Measurements from ENCODE around the gene OR1M1. TPM values are rescaled to one million over a fixed set of nuclear protein-coding genes. Genes with fewer than 3 reads are reported as not detected.

OR1M1 gene
- total RNA-seq, 4 donors from 2014 or later = not detected

DNA sequence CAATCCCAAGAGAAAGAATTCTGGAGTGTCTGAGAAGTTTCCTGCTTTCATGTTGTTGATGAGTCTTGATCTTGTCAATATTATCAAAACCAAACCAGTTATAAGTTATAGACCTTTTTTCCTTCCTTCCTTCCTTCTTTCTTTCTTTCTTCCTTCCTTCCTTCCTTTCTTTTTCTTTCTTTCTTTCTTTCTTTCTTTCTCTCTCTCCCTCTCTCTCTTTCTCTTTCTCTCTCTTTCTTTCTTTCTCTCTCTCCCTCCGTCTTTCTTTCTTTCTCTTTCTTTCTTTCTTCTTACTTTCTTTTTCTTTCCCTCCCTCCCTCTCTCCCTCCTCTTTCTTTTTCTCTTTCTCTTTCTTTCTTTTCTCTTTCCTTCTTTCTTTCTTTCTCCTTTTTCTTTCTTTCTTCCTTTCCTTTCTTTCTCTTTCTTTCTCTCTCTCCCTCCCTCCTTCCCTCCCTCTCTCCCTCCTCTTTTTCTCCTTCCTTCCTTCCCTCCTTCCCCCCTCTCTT, 40.1 kb downstream of the OR1M1 start, which contains the start of gene OR7G3:
OR7G3 (minus strand) TSS at position 51 of the 506 bp plus-strand sequence; CDS start at position 51, 0 bp downstream.
- H3K4me3 ChIP-seq = no peak within 1 kb of the TSS
- no peaks in the 10 kb centered on the region for H3K9me3 ChIP-seq
- no peak for TF ChIP-seq POLR2A (IDR thresholded peaks at IDR 0.05)
- TF ChIP-seq, protein P1, sequence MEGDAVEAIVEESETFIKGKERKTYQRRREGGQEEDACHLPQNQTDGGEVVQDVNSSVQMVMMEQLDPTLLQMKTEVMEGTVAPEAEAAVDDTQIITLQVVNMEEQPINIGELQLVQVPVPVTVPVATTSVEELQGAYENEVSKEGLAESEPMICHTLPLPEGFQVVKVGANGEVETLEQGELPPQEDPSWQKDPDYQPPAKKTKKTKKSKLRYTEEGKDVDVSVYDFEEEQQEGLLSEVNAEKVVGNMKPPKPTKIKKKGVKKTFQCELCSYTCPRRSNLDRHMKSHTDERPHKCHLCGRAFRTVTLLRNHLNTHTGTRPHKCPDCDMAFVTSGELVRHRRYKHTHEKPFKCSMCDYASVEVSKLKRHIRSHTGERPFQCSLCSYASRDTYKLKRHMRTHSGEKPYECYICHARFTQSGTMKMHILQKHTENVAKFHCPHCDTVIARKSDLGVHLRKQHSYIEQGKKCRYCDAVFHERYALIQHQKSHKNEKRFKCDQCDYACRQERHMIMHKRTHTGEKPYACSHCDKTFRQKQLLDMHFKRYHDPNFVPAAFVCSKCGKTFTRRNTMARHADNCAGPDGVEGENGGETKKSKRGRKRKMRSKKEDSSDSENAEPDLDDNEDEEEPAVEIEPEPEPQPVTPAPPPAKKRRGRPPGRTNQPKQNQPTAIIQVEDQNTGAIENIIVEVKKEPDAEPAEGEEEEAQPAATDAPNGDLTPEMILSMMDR (IDR thresholded peaks at IDR 0.05) = no peak
- no peaks in the 10 kb centered on the region for H3K4me1 ChIP-seq
- H3K36me3 ChIP-seq = no peaks in the 10 kb centered on the region
- no peak for DNase-seq
- H3K27ac ChIP-seq = no peak within 1 kb of the TSS
- no peaks in the 10 kb centered on the region for H3K27me3 ChIP-seq

DNA sequence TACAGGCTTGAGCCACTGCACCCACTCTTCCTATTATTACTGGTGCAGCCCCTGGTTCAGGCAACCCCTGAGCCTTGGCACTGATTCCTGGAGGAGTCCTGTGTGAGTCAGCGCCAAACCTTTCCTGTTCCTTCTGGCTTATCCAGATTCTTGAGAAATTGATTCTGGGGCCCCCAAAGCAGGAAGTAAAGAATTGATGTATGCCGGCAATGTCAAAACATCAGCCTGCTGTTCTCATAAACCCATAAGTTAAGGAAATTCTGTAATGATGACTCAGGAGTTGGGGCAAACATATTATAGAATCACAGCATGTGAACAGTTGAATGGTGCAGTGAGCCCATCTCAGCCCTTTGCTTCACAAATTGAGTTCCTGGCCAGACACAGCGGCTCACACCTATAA, 41.3 kb downstream of the OR1M1 start:
- Histone ChIP-seq H3K27ac (no peak overlapping the region), H3K4me3 (no peak overlapping the region), H3K4me1 (no peaks in the 10 kb centered on the region), H3K27me3 (no peaks in the 10 kb centered on the region), H3K36me3 (no peaks in the 10 kb centered on the region), H3K9me3 (no peaks in the 10 kb centered on the region)
- no peak for TF ChIP-seq POLR2A (IDR thresholded peaks at IDR 0.05)
- TF ChIP-seq, protein P1 (IDR thresholded peaks at IDR 0.05) = no peak
- no peak for DNase-seq

DNA sequence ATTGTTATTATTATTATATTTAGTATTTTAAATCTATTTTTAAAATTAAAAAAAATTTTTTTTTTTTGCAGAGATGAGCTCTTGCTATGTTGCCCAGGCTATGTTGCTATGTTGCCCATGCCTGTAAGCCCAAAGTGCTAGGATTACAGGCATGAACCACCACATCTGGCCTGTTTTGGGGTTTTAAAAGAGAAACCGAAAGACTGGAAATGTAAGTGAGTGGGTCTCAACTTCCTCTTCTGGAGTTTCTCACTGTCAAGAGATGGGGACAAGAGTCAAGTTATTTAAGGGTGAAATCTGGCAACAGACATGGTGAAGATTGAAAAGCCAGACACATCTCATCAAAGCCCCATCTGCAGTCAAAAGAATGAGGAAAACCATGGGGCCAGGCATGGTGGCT, 44.1 kb downstream of the OR1M1 start:
- no peak overlapping the region for H3K4me3 ChIP-seq
- no peak for DNase-seq
- no peaks in the 10 kb centered on the region for H3K27me3 ChIP-seq
- no peak overlapping the region for H3K27ac ChIP-seq
- no peak for TF ChIP-seq POLR2A (IDR thresholded peaks at IDR 0.05)
- TF ChIP-seq, protein P1 (IDR thresholded peaks at IDR 0.05) = no peak
- no peaks in the 10 kb centered on the region for H3K4me1 ChIP-seq
- H3K9me3 ChIP-seq = no peaks in the 10 kb centered on the region
- H3K36me3 ChIP-seq = no peaks in the 10 kb centered on the region

DNA sequence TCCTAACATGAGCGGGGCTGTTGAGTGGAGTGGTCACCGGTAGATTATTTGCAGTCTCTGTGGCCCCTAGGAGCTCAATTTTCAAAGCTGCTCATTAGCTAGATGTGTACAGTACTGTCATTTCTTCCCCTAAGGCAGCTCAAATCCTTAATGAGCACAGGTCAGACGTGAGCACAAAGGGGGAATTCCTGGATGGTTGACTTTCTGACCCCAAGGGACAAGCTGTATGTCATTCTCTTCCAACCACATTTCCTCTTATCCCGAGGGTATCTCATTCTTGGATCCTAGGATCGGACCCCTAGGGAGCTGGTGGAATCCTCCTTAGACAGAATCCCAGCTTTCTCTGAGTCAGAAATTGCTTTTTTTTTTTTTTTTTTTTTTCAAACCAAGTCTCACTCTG, 45.6 kb downstream of the OR1M1 start:
- no peaks in the 10 kb centered on the region for H3K36me3 ChIP-seq
- no peaks in the 10 kb centered on the region for H3K4me1 ChIP-seq
- no peaks in the 10 kb centered on the region for H3K9me3 ChIP-seq
- H3K4me3 ChIP-seq = no peak overlapping the region
- DNase-seq = no peak
- no peaks in the 10 kb centered on the region for H3K27me3 ChIP-seq
- H3K27ac ChIP-seq = no peak overlapping the region
- no peak for TF ChIP-seq POLR2A (IDR thresholded peaks at IDR 0.05)
- TF ChIP-seq, protein P1 (IDR thresholded peaks at IDR 0.05) = no peak

DNA sequence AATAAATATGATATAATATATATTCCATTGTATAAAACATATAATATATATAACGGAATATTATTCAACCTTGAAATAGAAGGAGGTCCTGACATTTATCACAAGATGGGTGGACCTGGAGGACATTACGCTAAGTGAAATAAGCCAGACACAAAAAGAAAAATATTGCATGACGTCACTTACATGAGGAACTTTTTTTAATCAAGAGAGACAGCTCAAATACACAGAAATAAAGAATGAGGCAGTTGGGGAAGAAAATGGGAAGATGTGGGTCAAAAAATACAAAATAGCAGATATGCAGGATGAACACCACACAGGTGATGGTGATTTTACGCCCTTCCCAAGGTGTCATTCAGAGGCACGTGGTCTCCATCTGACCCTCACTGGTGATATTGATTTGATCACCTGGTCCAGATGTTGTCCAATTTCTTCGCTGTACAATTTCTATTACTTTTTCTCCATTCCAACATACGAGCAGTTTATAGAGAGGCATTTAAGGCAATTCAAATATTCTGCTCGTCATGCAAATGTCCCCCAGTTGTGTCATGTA, 52.8 kb downstream of the OR1M1 start:
- no peaks in the 10 kb centered on the region for H3K27me3 ChIP-seq
- H3K9me3 ChIP-seq = peaks cover 0 to 8% (median under 1%) of the 10 kb centered on the region in 4 donors
- no peak for DNase-seq
- H3K36me3 ChIP-seq = no peaks in the 10 kb centered on the region
- H3K4me1 ChIP-seq = peaks cover 0 to 14% (median 3%) of the 10 kb centered on the region in 4 donors
- peak overlapping the region; percentile 78 to 86 (median 84) for H3K27ac ChIP-seq
- TF ChIP-seq POLR2A (IDR thresholded peaks at IDR 0.05) = no peak
- TF ChIP-seq, protein P1 (IDR thresholded peaks at IDR 0.05) = no peak
- peak overlapping the region; percentile 50 to 93 (median 72) for H3K4me3 ChIP-seq

Data from Peyer's patch (tissue), 4 donors.